ENCODE results near the gene SLC25A44.

The SLC25A44 gene

DNA sequence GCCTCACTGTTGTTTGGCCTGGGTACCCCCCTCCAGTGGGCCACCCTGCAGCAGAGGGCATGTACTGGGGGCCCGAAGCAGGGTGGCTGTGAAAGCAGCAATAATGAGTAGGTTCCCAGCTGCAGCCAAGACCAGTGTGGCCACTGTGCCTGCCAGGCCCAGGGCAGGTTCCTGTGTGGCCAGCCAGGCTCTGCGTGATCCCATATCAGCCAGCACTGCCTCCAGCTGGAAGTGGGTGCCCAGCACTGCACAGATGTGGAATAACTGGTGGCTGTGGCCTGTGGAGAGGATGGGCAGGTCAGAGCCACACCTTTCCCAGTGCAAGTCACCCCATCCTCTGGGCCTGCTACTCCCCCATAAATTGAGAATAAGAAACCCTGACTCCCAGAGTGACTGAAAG, 50.2 kb downstream of the SLC25A44 start:
- no peak for DNase-seq

DNA sequence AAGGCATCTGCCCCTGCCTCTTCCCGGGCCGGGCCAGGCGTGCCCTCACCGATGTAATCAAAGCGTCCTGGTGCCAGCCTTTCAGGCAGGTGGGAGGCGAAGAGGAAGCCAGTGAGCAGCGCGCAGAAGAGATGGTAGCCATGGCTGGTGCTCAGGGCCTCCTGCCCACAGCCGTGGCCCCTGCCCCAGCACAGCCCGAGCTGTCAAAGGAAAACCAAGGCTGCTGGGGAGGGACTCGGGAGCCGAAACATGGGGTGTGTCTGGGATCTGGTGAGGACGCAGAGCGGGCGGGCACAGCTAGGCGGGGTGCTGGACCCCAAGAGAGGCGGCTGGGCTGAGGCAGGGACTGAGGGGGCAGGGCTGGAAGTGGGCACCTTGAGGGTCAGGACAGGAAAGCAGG, 50.8 kb downstream of the SLC25A44 start:
- no peak for DNase-seq

GRCh38 chr1:156245451-156246232, 51.7 kb downstream of the SLC25A44 start:
- DNase-seq = no peak

- no peak for DNase-seq
Measured at GRCh38 chr1:156246241-156246780, 52.4 kb downstream of the SLC25A44 start.

- DNase-seq = no peak
Measured at GRCh38 chr1:156246781-156247459, 53.0 kb downstream of the SLC25A44 start.

GRCh38 chr1:156247460-156248322, 53.8 kb downstream of the SLC25A44 start, which contains the start of gene PAQR6:
Gene PAQR6 (minus strand): TSS chr1:156248056. CDS start chr1:156246731, 1,325 bp downstream.
- no peak for DNase-seq

DNA sequence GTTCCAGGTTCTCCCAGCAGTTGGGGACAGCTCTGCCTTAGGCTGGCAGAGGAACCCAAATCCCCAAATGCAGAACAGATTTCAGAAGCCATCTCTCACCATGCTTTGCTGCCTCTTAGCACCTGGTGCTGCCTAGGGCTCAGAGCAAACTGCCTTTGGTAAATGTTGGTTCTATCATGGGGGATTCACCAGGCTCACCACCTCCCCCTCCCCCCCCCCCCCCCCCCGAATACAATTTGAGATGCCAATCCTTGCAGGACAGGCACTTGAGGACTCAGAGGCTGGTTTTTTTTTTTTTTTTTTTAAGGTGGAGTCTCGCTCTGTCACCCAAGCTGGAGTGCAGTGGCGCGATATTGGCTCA, 54.4 kb downstream of the SLC25A44 start:
- no peak for DNase-seq

- no peak for DNase-seq
Measured at GRCh38 chr1:156249593-156249992, 55.7 kb downstream of the SLC25A44 start.

DNA sequence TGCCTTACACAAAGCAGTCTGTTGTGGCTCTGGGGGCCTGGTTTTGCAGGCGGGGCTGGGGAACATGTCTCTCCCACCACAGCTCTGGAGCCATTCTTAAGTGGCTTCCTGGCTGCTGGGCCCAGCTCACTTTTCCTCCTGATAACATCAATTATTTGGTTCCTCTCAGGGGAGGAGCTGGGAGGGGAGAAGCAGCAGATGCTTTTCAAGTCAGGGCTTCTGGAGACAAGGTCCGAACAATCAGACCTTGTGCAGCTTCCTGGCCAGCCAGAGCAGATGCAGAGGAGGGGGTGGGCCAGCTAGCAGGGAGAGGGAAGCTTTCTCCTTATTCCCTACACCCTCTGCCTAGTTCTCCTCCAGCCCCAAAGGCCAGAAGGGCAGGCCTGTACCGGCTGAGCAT, 57.6 kb downstream of the SLC25A44 start:
- no peak for DNase-seq

- DNase-seq = no peak
Measured at GRCh38 chr1:156253634-156254033, 59.7 kb downstream of the SLC25A44 start.

GRCh38 chr1:156257711-156258110, 63.8 kb downstream of the SLC25A44 start:
- DNase-seq = no peak

GRCh38 chr1:156258859-156259258, 65.0 kb downstream of the SLC25A44 start:
- no peak for DNase-seq

- no peak for DNase-seq
Measured at GRCh38 chr1:156259805-156260204, 65.9 kb downstream of the SLC25A44 start.

DNA sequence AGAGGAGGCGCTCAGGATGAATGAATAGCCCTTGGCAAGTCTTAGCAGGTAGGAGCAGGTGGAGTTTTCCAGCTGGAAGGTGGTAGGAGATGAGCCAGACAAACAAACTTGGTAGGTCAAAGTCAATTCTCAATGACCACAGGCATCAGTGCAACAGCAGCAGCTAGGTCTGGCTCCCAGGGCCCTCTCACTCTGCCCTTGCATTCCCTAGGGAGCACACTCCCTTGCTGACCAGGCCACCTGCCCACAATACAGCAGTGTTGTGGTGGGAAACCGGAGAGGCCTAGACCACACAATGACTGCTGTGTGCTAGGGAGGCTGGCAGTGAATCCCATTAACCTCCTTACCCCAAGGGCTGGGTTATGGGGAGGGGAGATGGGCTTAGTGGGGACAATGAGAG, 67.0 kb downstream of the SLC25A44 start:
- DNase-seq = no peak
